ENCODE measurements around the gene OLFML2B.
"Not testable (repeated sequence)": the region's sequence is repeated elsewhere in the genome, so short reads cannot be mapped to it uniquely, and the experiment has no call there.

The OLFML2B gene

GRCh38 chr1:162035241-162035640 is 11.6 kb upstream of the OLFML2B start:
- DNase-seq (ENCODE audit: low read depth in 2 of 2) = no peak

- DNase-seq (ENCODE audit: low read depth in 2 of 2) = no peak
Measured at GRCh38 chr1:162033428-162033827, 9.8 kb upstream of the OLFML2B start.

GRCh38 chr1:162030759-162031280 is 7.2 kb upstream of the OLFML2B start:
- no peak for DNase-seq (ENCODE audit: low read depth in 2 of 2)

GRCh38 chr1:162029157-162029556 is 5.5 kb upstream of the OLFML2B start:
- no peak for DNase-seq (ENCODE audit: low read depth in 2 of 2)

- DNase-seq (ENCODE audit: low read depth in 2 of 2) = no peak
Measured at GRCh38 chr1:162028726-162029125, 5.1 kb upstream of the OLFML2B start.

- no peak for DNase-seq (ENCODE audit: low read depth in 2 of 2)
Measured at GRCh38 chr1:162026881-162027280, 3.2 kb upstream of the OLFML2B start.

- DNase-seq (ENCODE audit: low read depth in 2 of 2) = no peak
Measured at GRCh38 chr1:162025541-162025940, 1.9 kb upstream of the OLFML2B start.

- no peak for DNase-seq (ENCODE audit: low read depth in 2 of 2)
Measured at GRCh38 chr1:162023181-162023546, 505 bp downstream of the OLFML2B start.

GRCh38 chr1:162022626-162023025 is 1.0 kb downstream of the OLFML2B start:
- DNase-seq (ENCODE audit: low read depth in 2 of 2) = no peak

- DNase-seq (ENCODE audit: low read depth in 2 of 2) = no peak
Measured at GRCh38 chr1:162021124-162021523, 2.5 kb downstream of the OLFML2B start.

GRCh38 chr1:162020150-162020549 is 3.5 kb downstream of the OLFML2B start:
- DNase-seq (ENCODE audit: low read depth in 2 of 2) = no peak

- no peak for DNase-seq (ENCODE audit: low read depth in 2 of 2)
Measured at GRCh38 chr1:162019446-162019845, 4.2 kb downstream of the OLFML2B start.

- DNase-seq (ENCODE audit: low read depth in 2 of 2) = no peak
Measured at GRCh38 chr1:162019006-162019405, 4.7 kb downstream of the OLFML2B start.

- DNase-seq (ENCODE audit: low read depth in 2 of 2) = no peak
Measured at GRCh38 chr1:162018418-162018817, 5.3 kb downstream of the OLFML2B start.

- DNase-seq (ENCODE audit: low read depth in 2 of 2) = not testable (repeated sequence)
Measured at GRCh38 chr1:162017791-162018190, 5.9 kb downstream of the OLFML2B start.

- no peak for DNase-seq (ENCODE audit: low read depth in 2 of 2)
Measured at GRCh38 chr1:162016631-162017030, 7.0 kb downstream of the OLFML2B start.

GRCh38 chr1:162015196-162015595 is 8.5 kb downstream of the OLFML2B start:
- DNase-seq (ENCODE audit: low read depth in 2 of 2) = no peak

GRCh38 chr1:162014202-162014601 is 9.5 kb downstream of the OLFML2B start:
- DNase-seq (ENCODE audit: low read depth in 2 of 2) = no peak

GRCh38 chr1:162013289-162013688 is 10.4 kb downstream of the OLFML2B start:
- no peak for DNase-seq (ENCODE audit: low read depth in 2 of 2)

GRCh38 chr1:162011337-162012012 is 12.2 kb downstream of the OLFML2B start:
- DNase-seq (ENCODE audit: low read depth in 2 of 2) = no peak

GRCh38 chr1:162010175-162010506 is 13.5 kb downstream of the OLFML2B start:
- DNase-seq (ENCODE audit: low read depth in 2 of 2) = no peak

- no peak for DNase-seq (ENCODE audit: low read depth in 2 of 2)
Measured at GRCh38 chr1:162009501-162010174, 14.0 kb downstream of the OLFML2B start.

- no peak for DNase-seq (ENCODE audit: low read depth in 2 of 2)
Measured at GRCh38 chr1:162008799-162009198, 14.9 kb downstream of the OLFML2B start.

GRCh38 chr1:162007466-162007865 is 16.2 kb downstream of the OLFML2B start:
- no peak for DNase-seq (ENCODE audit: low read depth in 2 of 2)

Data from stimulated activated CD8-positive, alpha-beta memory T cell treated with anti-CD3 and anti-CD28 coated beads, Interleukin-2, amount 100 ng/mL, for 48 hours (primary cell).